H1 (cell line): ENCODE data around the gene SP1. TPM values are rescaled to one million over a fixed set of nuclear protein-coding genes. Genes with fewer than 3 reads are reported as not detected.

ENCODE experiments used
- CTCF ChIA-PET: fragments of 300-600 bp; sonication (Branson Sonifier 250); formaldehyde crosslinking; loops from one replicate; lab custom pipeline; 2021; ENCODE audit not compliant: partially characterized antibody; lab: Charles Lee
- POLR2A ChIA-PET: fragments of 300-600 bp; sonication (Branson Sonifier 250); formaldehyde crosslinking; loops from one replicate; lab custom pipeline; 2021; ENCODE audit warnings: inconsistent platforms; ENCODE audit not compliant: partially characterized antibody; lab: Charles Lee
- DNase-seq, 2 experiments: peaks; one replicate each; pipeline versions ENCODE4 v3.0.0 to v3.0.0-alpha.2; 2010 to 2022; ENCODE audit warnings: low spot score in 2 of 2, low read depth in 1 of 2, mixed read lengths in 1 of 2
- FAIRE-seq: peaks from 2 replicates; lab custom pipeline; 2011; peaks lifted over from hg19 to GRCh38; lab: Jason Lieb, UNC
- H2AFZ ChIP-seq: 2 replicates; pipeline ENCODE4 v1.8.1; 2012; ENCODE audit warnings: low read length, inconsistent platforms
- H2AK5ac ChIP-seq: 2 replicates; pipeline ENCODE4 v1.6.1; 2013; ENCODE audit warnings: low read depth, low read length
- H2BK120ac ChIP-seq: replicated peaks from 2 replicates; pipeline ENCODE3; 2013; ENCODE audit warnings: low read depth, low read length, inconsistent platforms
- H2BK12ac ChIP-seq: 2 replicates; pipeline ENCODE4 v1.6.1; 2013; ENCODE audit warnings: low read depth, low read length
- H2BK15ac ChIP-seq: 2 replicates; pipeline ENCODE4 v1.6.1; 2013; ENCODE audit warnings: low read length
- H2BK20ac ChIP-seq: 2 replicates; pipeline ENCODE4 v1.6.1; 2013; ENCODE audit warnings: low read length
- H2BK5ac ChIP-seq: 2 replicates; pipeline ENCODE4 v1.6.1; 2013; ENCODE audit warnings: low read depth, low read length
- H3K14ac ChIP-seq: 2 replicates; pipeline ENCODE4 v1.6.1; 2013; ENCODE audit warnings: inconsistent platforms; ENCODE audit not compliant: insufficient read length
- H3K18ac ChIP-seq: 2 replicates; pipeline ENCODE4 v1.6.1; 2013; ENCODE audit warnings: low read length; ENCODE audit errors: extremely low read depth
- H3K23ac ChIP-seq: 2 replicates; pipeline ENCODE4 v1.6.1; 2013; ENCODE audit warnings: inconsistent platforms; ENCODE audit not compliant: insufficient read length
- H3K23me2 ChIP-seq: 2 replicates; pipeline ENCODE4 v1.6.1; 2013; ENCODE audit warnings: low read depth, low read length
- H3K27ac ChIP-seq: 2 replicates; pipeline ENCODE4 v1.6.1; 2011; ENCODE audit warnings: low read depth, low read length, inconsistent platforms
- H3K27me3 ChIP-seq, 4 experiments: replicated peaks in 1 of 4; 1 replicate in 1 of 4; 2 replicates in 3 of 4; pipeline versions ENCODE4 v1.6.1 to v1.8.1; 2011 to 2013; ENCODE audit warnings: low read length in 3 of 4, mild to moderate bottlenecking in 3 of 4, inconsistent platforms in 2 of 4, mixed read lengths in 2 of 4, moderate library complexity in 1 of 4; ENCODE audit not compliant: control insufficient read depth in 3 of 4, insufficient read depth in 3 of 4; ENCODE audit errors: extremely low read depth in 1 of 4
- H3K36me3 ChIP-seq, 4 experiments: 2 replicates each; pipeline versions ENCODE4 v1.6.1 to v1.8.1; 2011 to 2013; ENCODE audit warnings: mild to moderate bottlenecking in 4 of 4, low read length in 3 of 4, moderate library complexity in 2 of 4, control low read depth in 1 of 4, inconsistent platforms in 1 of 4; ENCODE audit not compliant: insufficient read depth in 4 of 4, control insufficient read depth in 2 of 4
- H3K4ac ChIP-seq: replicated peaks from 2 replicates; pipeline ENCODE3; 2013; ENCODE audit warnings: low read length, low read depth, mixed read lengths, inconsistent platforms; ENCODE audit not compliant: insufficient read length
- H3K4me1 ChIP-seq, 4 experiments: replicated peaks in 1 of 4; 1 replicate in 1 of 4; 2 replicates in 3 of 4; pipeline versions ENCODE4 v1.6.1 to v1.8.1; 2011 to 2013; ENCODE audit warnings: low read length in 3 of 4, inconsistent platforms in 2 of 4, mixed read lengths in 1 of 4; ENCODE audit not compliant: insufficient read depth in 4 of 4, control insufficient read depth in 3 of 4
- H3K4me2 ChIP-seq, 2 experiments: 2 replicates each; pipeline versions ENCODE4 v1.6.1 to v1.8.1; 2011 to 2013; ENCODE audit warnings: low read depth in 2 of 2, low read length in 2 of 2, control low read depth in 1 of 2, inconsistent platforms in 1 of 2, mild to moderate bottlenecking in 1 of 2; ENCODE audit not compliant: insufficient read depth in 1 of 2
- H3K4me3 ChIP-seq, 4 experiments: fragments of 200-600, 300-600 bp in 1 of 4; sonication (generic), shearing (Covaris generic), sonication (Bioruptor Twin) in 1 of 4; 2 replicates each; pipeline versions ENCODE4 v1.5.1 to v1.8.1; 2011 to 2016; ENCODE audit warnings: low read length in 4 of 4, low read depth in 3 of 4, control low read depth in 2 of 4, inconsistent platforms in 2 of 4, mild to moderate bottlenecking in 2 of 4, mixed read lengths in 1 of 4, moderate library complexity in 1 of 4; ENCODE audit not compliant: insufficient read depth in 2 of 4; ENCODE audit errors: extremely low read depth in 1 of 4
- H3K56ac ChIP-seq: replicated peaks from 2 replicates; pipeline ENCODE3; 2013; ENCODE audit warnings: low read depth, mild to moderate bottlenecking, mixed read lengths, low read length, inconsistent platforms; ENCODE audit not compliant: insufficient read length
- H3K79me1 ChIP-seq: 2 replicates; pipeline ENCODE4 v1.6.1; 2013; ENCODE audit warnings: low read depth, low read length, control low read depth
- H3K79me2 ChIP-seq, 2 experiments: 2 replicates each; pipeline versions ENCODE4 v1.6.1 to v1.8.1; 2012 to 2013; ENCODE audit warnings: low read length in 2 of 2, mild to moderate bottlenecking in 2 of 2, inconsistent platforms in 1 of 2; ENCODE audit not compliant: insufficient read depth in 2 of 2, control insufficient read depth in 1 of 2
- H3K9ac ChIP-seq, 4 experiments: replicated peaks in 1 of 4; 1 replicate in 1 of 4; 2 replicates in 3 of 4; pipeline versions ENCODE4 v1.6.1 to v1.8.1; 2011 to 2013; ENCODE audit warnings: low read depth in 3 of 4, low read length in 3 of 4, control low read depth in 2 of 4, mild to moderate bottlenecking in 2 of 4, moderate library complexity in 2 of 4, inconsistent platforms in 1 of 4; ENCODE audit errors: extremely low read depth in 1 of 4
- H3K9me3 ChIP-seq, 2 experiments: 2 replicates each; pipeline versions ENCODE4 v1.6.1 to v1.8.1; 2012 to 2013; ENCODE audit warnings: mild to moderate bottlenecking in 2 of 2, moderate library complexity in 2 of 2, control low read depth in 1 of 2, inconsistent platforms in 1 of 2, low read depth in 1 of 2, low read length in 1 of 2, mixed read lengths in 1 of 2; ENCODE audit not compliant: insufficient read depth in 2 of 2
- H4K20me1 ChIP-seq, 2 experiments: replicated peaks in 1 of 2; 2 replicates each; pipeline versions ENCODE3 to v1.8.1; 2011 to 2013; ENCODE audit warnings: inconsistent platforms in 2 of 2, low read length in 2 of 2, mild to moderate bottlenecking in 1 of 2; ENCODE audit not compliant: insufficient read depth in 2 of 2, control insufficient read depth in 1 of 2
- H4K5ac ChIP-seq: 2 replicates; pipeline ENCODE4 v1.6.1; 2013; ENCODE audit warnings: low read length, low read depth, mixed read lengths, inconsistent platforms; ENCODE audit not compliant: insufficient read length
- H4K8ac ChIP-seq: 2 replicates; pipeline ENCODE4 v1.8.0; 2013; ENCODE audit warnings: mild to moderate bottlenecking, moderate library complexity, low read length, inconsistent platforms; ENCODE audit not compliant: insufficient read depth; ENCODE audit errors: extremely low read depth
- H4K91ac ChIP-seq: replicated peaks from 2 replicates; pipeline ENCODE3; 2013; ENCODE audit warnings: low read length, mixed read lengths, inconsistent platforms; ENCODE audit not compliant: insufficient read length
- EZH2 ChIP-seq: fragments of 200-600 bp; sonication (generic); IDR thresholded peaks from 2 replicates; pipeline ENCODE4 v1.7.1; 2012; ENCODE audit warnings: low read depth, mild to moderate bottlenecking, moderate library complexity, low read length, inconsistent platforms; ENCODE audit not compliant: severe bottlenecking
- HDAC2 ChIP-seq, 2 experiments: fragments of 300-600 bp in 1 of 2; sonication (generic) in 1 of 2; IDR thresholded peaks; 2 replicates each; pipeline ENCODE4 v1.6.1; 2011 to 2012; ENCODE audit warnings: low read depth in 2 of 2, low read length in 2 of 2, mild to moderate bottlenecking in 2 of 2, moderate library complexity in 2 of 2, borderline replicate concordance in 1 of 2, inconsistent platforms in 1 of 2
- KDM5A ChIP-seq: fragments of 200-600 bp; IDR thresholded peaks from 2 replicates; pipeline ENCODE4 v1.7.1; 2012; ENCODE audit warnings: mild to moderate bottlenecking, low read length, inconsistent platforms, mixed read lengths
- MAFK ChIP-seq: IDR thresholded peaks from 2 replicates; pipeline ENCODE4 v1.6.1; 2012; ENCODE audit warnings: low read depth, mild to moderate bottlenecking, improper control_type of control experiment, low read length
- POLR2AphosphoS5 ChIP-seq: IDR thresholded peaks from 2 replicates; pipeline ENCODE4 v1.6.1; 2011; ENCODE audit warnings: low read depth, low read length
- POU5F1 ChIP-seq: IDR thresholded peaks from 2 replicates; pipeline ENCODE4 v1.6.1; 2011; ENCODE audit warnings: low read depth, mild to moderate bottlenecking, low read length, moderate library complexity
- SAP30 ChIP-seq: fragments of 300-600 bp; sonication (generic); IDR thresholded peaks from 2 replicates; pipeline ENCODE4 v1.7.1; 2012; ENCODE audit warnings: low read length, moderate library complexity, mild to moderate bottlenecking, inconsistent platforms; ENCODE audit not compliant: insufficient read depth, insufficient replicate concordance
- SIRT6 ChIP-seq: IDR thresholded peaks from one replicate; pipeline ENCODE4 v1.7.1; 2012; ENCODE audit warnings: low read length, inconsistent platforms
- TBP ChIP-seq: IDR thresholded peaks from 2 replicates; pipeline ENCODE4 v1.6.1; 2011; ENCODE audit warnings: low read depth, low read length, improper control_type of control experiment
- TEAD4 ChIP-seq: IDR thresholded peaks from 2 replicates; pipeline ENCODE4 v1.6.1; 2012; ENCODE audit warnings: low read depth, low read length, inconsistent platforms, mixed read lengths
- WGBS, 2 experiments: shearing (Covaris generic) in 1 of 2; methylation state at CpG; one replicate each; pipeline versions ENCODE4 v1.1.6 to v1.1.7; 2013 to 2015; ENCODE audit warnings: low lambda C conversion rate in 2 of 2, mixed read lengths in 2 of 2, inconsistent platforms in 1 of 2, low coverage in 1 of 2, missing lambda C conversion rate in 1 of 2; ENCODE audit not compliant: insufficient replicate concordance in 2 of 2, insufficient coverage in 1 of 2, insufficient read length in 1 of 2; ENCODE audit errors: extremely low coverage in 1 of 2, missing lambda C conversion rate in 1 of 2; 5-methylcytosine and 5-hydroxymethylcytosine counted together
- polyA plus RNA-seq, 7 experiments: library from polyadenylated mRNA; depleted of rRNA in 3 of 7; stranded (reverse) in 5 of 7; unstranded in 2 of 7; fragments of >200 nt in 5 of 7; fragments of 200-250 nt in 2 of 7; gene quantifications; 1 replicate in 5 of 7; 2 replicates in 1 of 7; 4 replicates in 1 of 7; pipeline versions ENCODE4 v1.2.1 to v1.2.3, GENCODE V29; 2011 to 2013; ENCODE audit warnings: missing spikeins in 2 of 7, mixed read lengths in 2 of 7
- total RNA-seq: library from RNA; stranded (reverse); fragmentation: NEBNext Ultra II Directional; extraction: Animal tissue kit (Norgen Biotek cat#: 25700); gene quantifications from 2 replicates; pipeline ENCODE4 v1.2.1, GENCODE V29; 2021
- TF ChIP-seq, protein P1 (sequence below), 3 experiments: IDR thresholded peaks; 1 replicate in 2 of 3; 2 replicates in 1 of 3; pipeline versions ENCODE4 v1.5.1 to v1.6.1; 2011; ENCODE audit warnings: low read length in 3 of 3, mild to moderate bottlenecking in 3 of 3, inconsistent platforms in 2 of 3, low read depth in 1 of 3, moderate library complexity in 1 of 3; ENCODE audit not compliant: insufficient read depth in 1 of 3; ENCODE audit errors: control extremely low read depth in 1 of 3

Gene SP1
- total and polyA plus RNA-seq, 2 of the 8 experiments (the other 6 are each of a cell fraction or from before 2014, with no cell fraction given): 50.7 to 75.2 TPM

- Histone ChIP-seq H3K56ac (no peak overlapping the region), H3K36me3 (peaks cover 86 to 100% (median 94%) of the 10 kb centered on the region in 4 experiments), H3K4ac (no peak overlapping the region), H3K9me3 (no peaks in the 10 kb centered on the region), H3K23me2 (no peaks in the 10 kb centered on the region; the same call in 1 of the 2 replicates), H2BK120ac (no peak overlapping the region), H2AK5ac (no peak overlapping the region), H2BK12ac (no peak overlapping the region), H2BK5ac (no peak overlapping the region), H3K4me3 (no peak overlapping the region), H3K14ac (no peak overlapping the region), H3K79me2 (peaks cover 0 to 68% of the 10 kb centered on the region in 2 experiments; a peak in 2 of 4 replicates), H3K4me1 (peaks cover 0 to 10% (median 0%) of the 10 kb centered on the region in 4 experiments; a peak in 2 of 7 replicates), H3K18ac (no peak overlapping the region), H4K20me1 (peaks cover 32 to 50% of the 10 kb centered on the region in 2 experiments), H3K27me3 (no peaks in the 10 kb centered on the region), H2BK15ac (no peak overlapping the region), H2BK20ac (no peak overlapping the region), H4K5ac (no peak overlapping the region), H3K79me1 (peaks cover 7% of the 10 kb centered on the region), H3K27ac (no peak overlapping the region), H3K9ac (no peak overlapping the region), H3K23ac (no peak overlapping the region), H3K4me2 (no peak overlapping the region), H4K8ac (no peak overlapping the region), H4K91ac (no peak overlapping the region), H2AFZ (no peak overlapping the region)
- DNase-seq (no peak), FAIRE-seq (no peak)
- CTCF ChIA-PET: interaction anchor here (1.5 to 6.4 kb wide), 3 partner anchors 9 to 37 kb away, joined by 3 to 57 read pairs (median 13); no protein-coding TSS in a partner anchor
- WGBS, 2 experiments: 91% methylated on average over 2 of the region's 2 CpGs; no CpG with 5 or more reads in 1 of the 2 experiments
- POLR2A ChIA-PET: interaction anchor here (0.9 to 67.0 kb wide), 3 partner anchors 2 to 166 kb away, joined by 3 to 3397 read pairs (median 3397); partner anchors contain the start of genes MAP3K12, MYG1, NPFF and PCBP2
- no peak for TF ChIP-seq POLR2AphosphoS5
- TF ChIP-seq MAFK: no peak
- TF ChIP-seq HDAC2 (IDR thresholded peaks at IDR 0.05; ENCODE audit: borderline replicate concordance in 1 of 2, low read depth in 2 of 2, low read length in 2 of 2): no peak
- TF ChIP-seq, protein P1, sequence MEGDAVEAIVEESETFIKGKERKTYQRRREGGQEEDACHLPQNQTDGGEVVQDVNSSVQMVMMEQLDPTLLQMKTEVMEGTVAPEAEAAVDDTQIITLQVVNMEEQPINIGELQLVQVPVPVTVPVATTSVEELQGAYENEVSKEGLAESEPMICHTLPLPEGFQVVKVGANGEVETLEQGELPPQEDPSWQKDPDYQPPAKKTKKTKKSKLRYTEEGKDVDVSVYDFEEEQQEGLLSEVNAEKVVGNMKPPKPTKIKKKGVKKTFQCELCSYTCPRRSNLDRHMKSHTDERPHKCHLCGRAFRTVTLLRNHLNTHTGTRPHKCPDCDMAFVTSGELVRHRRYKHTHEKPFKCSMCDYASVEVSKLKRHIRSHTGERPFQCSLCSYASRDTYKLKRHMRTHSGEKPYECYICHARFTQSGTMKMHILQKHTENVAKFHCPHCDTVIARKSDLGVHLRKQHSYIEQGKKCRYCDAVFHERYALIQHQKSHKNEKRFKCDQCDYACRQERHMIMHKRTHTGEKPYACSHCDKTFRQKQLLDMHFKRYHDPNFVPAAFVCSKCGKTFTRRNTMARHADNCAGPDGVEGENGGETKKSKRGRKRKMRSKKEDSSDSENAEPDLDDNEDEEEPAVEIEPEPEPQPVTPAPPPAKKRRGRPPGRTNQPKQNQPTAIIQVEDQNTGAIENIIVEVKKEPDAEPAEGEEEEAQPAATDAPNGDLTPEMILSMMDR (IDR thresholded peaks at IDR 0.05; ENCODE audit: control extremely low read depth in 1 of 3, insufficient read depth in 1 of 3, low read depth in 1 of 3, low read length in 3 of 3): no peak
- no peak for TF ChIP-seq SAP30
- no peak for TF ChIP-seq TEAD4
- no peak for TF ChIP-seq POU5F1
- TF ChIP-seq TBP: no peak
- no peak for TF ChIP-seq EZH2
- no peak for TF ChIP-seq SIRT6
- TF ChIP-seq KDM5A: no peak
These were observed 85.7 kb downstream of the SP1 start for GRCh38 chr12:53465679-53466078.
